Measurements from ENCODE around the gene CALML3.

DNA sequence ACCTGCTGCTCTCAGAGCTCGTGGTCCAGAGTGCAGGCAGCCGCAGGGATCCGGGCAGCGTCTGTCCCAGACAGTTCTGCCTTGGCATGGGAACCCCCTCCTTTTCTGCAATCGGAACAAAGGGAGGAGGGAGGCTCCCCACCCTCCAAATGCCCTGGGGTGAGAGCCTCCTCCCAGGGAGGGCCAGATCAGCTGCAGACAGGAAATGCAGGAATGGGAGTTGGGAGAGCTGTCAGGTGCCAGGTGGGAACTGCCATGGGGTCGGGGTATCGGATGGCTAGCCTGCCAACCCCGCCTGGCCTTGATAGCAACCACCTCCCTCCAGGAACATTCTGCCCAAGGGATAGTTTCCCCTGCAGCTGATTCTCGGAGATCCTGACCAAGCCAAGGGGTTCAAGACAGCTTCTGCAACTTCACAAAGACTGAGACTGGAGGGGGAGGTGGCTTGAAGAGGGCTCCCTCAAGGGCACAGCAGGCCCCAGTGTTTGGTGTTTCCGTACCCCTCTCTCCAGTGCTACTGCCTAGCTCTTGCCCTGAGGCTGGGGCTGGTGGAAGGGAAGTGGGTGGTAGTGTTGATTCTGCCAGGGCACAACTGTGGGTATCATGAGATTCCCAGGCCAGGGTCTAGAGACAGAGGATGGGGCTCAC, 25.1 kb upstream of the CALML3 start, which contains the start of gene CALML5:
- TF ChIP-seq, protein P1, sequence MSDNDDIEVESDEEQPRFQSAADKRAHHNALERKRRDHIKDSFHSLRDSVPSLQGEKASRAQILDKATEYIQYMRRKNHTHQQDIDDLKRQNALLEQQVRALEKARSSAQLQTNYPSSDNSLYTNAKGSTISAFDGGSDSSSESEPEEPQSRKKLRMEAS (IDR thresholded peaks at IDR 0.05) = no peak
- TF ChIP-seq ERF (CRISPR knock-in tag; IDR thresholded peaks at IDR 0.05) (no peak), MYNN (CRISPR knock-in tag; IDR thresholded peaks at IDR 0.05; ENCODE audit: low read depth) (no peak), POLR2A (IDR thresholded peaks at IDR 0.05; ENCODE audit: insufficient read depth in 1 of 2, low read depth in 2 of 2, low read length in 2 of 2) (no peak), ZNF605 (CRISPR knock-in tag; IDR thresholded peaks at IDR 0.05) (no peak), RBAK (CRISPR knock-in tag; IDR thresholded peaks at IDR 0.05) (no peak)
- TF ChIP-seq, protein P2, sequence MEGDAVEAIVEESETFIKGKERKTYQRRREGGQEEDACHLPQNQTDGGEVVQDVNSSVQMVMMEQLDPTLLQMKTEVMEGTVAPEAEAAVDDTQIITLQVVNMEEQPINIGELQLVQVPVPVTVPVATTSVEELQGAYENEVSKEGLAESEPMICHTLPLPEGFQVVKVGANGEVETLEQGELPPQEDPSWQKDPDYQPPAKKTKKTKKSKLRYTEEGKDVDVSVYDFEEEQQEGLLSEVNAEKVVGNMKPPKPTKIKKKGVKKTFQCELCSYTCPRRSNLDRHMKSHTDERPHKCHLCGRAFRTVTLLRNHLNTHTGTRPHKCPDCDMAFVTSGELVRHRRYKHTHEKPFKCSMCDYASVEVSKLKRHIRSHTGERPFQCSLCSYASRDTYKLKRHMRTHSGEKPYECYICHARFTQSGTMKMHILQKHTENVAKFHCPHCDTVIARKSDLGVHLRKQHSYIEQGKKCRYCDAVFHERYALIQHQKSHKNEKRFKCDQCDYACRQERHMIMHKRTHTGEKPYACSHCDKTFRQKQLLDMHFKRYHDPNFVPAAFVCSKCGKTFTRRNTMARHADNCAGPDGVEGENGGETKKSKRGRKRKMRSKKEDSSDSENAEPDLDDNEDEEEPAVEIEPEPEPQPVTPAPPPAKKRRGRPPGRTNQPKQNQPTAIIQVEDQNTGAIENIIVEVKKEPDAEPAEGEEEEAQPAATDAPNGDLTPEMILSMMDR (CRISPR knock-in tag; IDR thresholded peaks at IDR 0.05) = no peak
- TF ChIP-seq, protein P3, sequence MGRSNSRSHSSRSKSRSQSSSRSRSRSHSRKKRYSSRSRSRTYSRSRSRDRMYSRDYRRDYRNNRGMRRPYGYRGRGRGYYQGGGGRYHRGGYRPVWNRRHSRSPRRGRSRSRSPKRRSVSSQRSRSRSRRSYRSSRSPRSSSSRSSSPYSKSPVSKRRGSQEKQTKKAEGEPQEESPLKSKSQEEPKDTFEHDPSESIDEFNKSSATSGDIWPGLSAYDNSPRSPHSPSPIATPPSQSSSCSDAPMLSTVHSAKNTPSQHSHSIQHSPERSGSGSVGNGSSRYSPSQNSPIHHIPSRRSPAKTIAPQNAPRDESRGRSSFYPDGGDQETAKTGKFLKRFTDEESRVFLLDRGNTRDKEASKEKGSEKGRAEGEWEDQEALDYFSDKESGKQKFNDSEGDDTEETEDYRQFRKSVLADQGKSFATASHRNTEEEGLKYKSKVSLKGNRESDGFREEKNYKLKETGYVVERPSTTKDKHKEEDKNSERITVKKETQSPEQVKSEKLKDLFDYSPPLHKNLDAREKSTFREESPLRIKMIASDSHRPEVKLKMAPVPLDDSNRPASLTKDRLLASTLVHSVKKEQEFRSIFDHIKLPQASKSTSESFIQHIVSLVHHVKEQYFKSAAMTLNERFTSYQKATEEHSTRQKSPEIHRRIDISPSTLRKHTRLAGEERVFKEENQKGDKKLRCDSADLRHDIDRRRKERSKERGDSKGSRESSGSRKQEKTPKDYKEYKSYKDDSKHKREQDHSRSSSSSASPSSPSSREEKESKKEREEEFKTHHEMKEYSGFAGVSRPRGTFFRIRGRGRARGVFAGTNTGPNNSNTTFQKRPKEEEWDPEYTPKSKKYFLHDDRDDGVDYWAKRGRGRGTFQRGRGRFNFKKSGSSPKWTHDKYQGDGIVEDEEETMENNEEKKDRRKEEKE (IDR thresholded peaks at IDR 0.05) = no peak

All from HepG2 (cell line).